ENCODE measurements around the gene NUDT8. TPM values are rescaled to one million over a fixed set of nuclear protein-coding genes. Genes with fewer than 3 reads are reported as not detected.

Gene NUDT8
- total and polyA plus RNA-seq, 2 experiments from 2014 or later = 13.6 to 28.7 TPM

- 78% methylated on average over 26 of the region's 34 CpGs for WGBS (ENCODE audit: low lambda C conversion rate, missing lambda C conversion rate)
- Histone ChIP-seq H4K20me1 (ENCODE audit: insufficient read depth, poor library complexity, severe bottlenecking) (no peaks in the 10 kb centered on the region), H3K9me3 (ENCODE audit: low read depth) (no peaks in the 10 kb centered on the region), H3K4me3 (no peak overlapping the region), H3K79me2 (no peaks in the 10 kb centered on the region), H3K27ac (no peak overlapping the region), H2AFZ (no peak overlapping the region), H3K36me3 (replicated peaks; ENCODE audit: insufficient read depth, low read depth) (no peaks in the 10 kb centered on the region), H3K4me2 (no peak overlapping the region), H3K4me1 (ENCODE audit: insufficient read depth) (peaks cover under 1% of the 10 kb centered on the region), H3K9me2 (replicated peaks; ENCODE audit: insufficient read depth) (no peaks in the 10 kb centered on the region), H3K27me3 (no peaks in the 10 kb centered on the region)
- TF ChIP-seq CTCF (IDR thresholded peaks at IDR 0.05; ENCODE audit: poor library complexity) (no peak), EZH2 (IDR thresholded peaks at IDR 0.05; ENCODE audit: borderline replicate concordance) (no peak), EZH2phosphoT487 (IDR thresholded peaks at IDR 0.05; ENCODE audit: low read depth, severe bottlenecking, unreplicated experiment) (no peak)
- no peak for DNase-seq (ENCODE audit: low spot score)
Measured at GRCh38 chr11:67615728-67616430, 13.9 kb downstream of the NUDT8 start.

- no peak overlapping the region for H3K4me3 ChIP-seq
Measured at GRCh38 chr11:67614730-67615714, 14.7 kb downstream of the NUDT8 start.

More at GRCh38 chr11:67614730-67615714, 14.7 kb downstream of the NUDT8 start:
- no peaks in the 10 kb centered on the region for H3K79me2 ChIP-seq
- no peak overlapping the region for H2AFZ ChIP-seq
- no peak for TF ChIP-seq EZH2 (IDR thresholded peaks at IDR 0.05; ENCODE audit: borderline replicate concordance)
- peak; percentile 29 for TF ChIP-seq CTCF (IDR thresholded peaks at IDR 0.05; ENCODE audit: poor library complexity)
- TF ChIP-seq EZH2phosphoT487 (IDR thresholded peaks at IDR 0.05; ENCODE audit: low read depth, severe bottlenecking, unreplicated experiment) = no peak
- WGBS (ENCODE audit: low lambda C conversion rate, missing lambda C conversion rate) = 93% methylated on average over 18 of the region's 18 CpGs
- no peaks in the 10 kb centered on the region for H3K4me1 ChIP-seq (ENCODE audit: insufficient read depth)
- H3K4me2 ChIP-seq = no peak overlapping the region
- H3K9me2 ChIP-seq (replicated peaks; ENCODE audit: insufficient read depth) = no peaks in the 10 kb centered on the region
- H3K36me3 ChIP-seq (replicated peaks; ENCODE audit: insufficient read depth, low read depth) = no peaks in the 10 kb centered on the region
- no peaks in the 10 kb centered on the region for H3K9me3 ChIP-seq (ENCODE audit: low read depth)
- H3K27ac ChIP-seq = no peak overlapping the region
- DNase-seq (ENCODE audit: low spot score) = peak; percentile 43
- H3K27me3 ChIP-seq = no peaks in the 10 kb centered on the region
- no peaks in the 10 kb centered on the region for H4K20me1 ChIP-seq (ENCODE audit: insufficient read depth, poor library complexity, severe bottlenecking)

Measured in hepatocyte (in vitro differentiated cells).